GM12864 (cell line): ENCODE data around the gene PAK3.

Experiments used
- DNase-seq: peaks from one replicate; pipeline ENCODE4 v3.0.0-alpha.2; 2011; ENCODE audit warnings: low read depth
- H3K4me3 ChIP-seq: 2 replicates; pipeline ENCODE4 v1.5.1; 2011; ENCODE audit warnings: mild to moderate bottlenecking, low read depth, low read length, control low read depth
- CTCF ChIP-seq: IDR thresholded peaks from 2 replicates; pipeline ENCODE4 v1.5.1; 2011; ENCODE audit warnings: low read depth, mild to moderate bottlenecking, moderate library complexity, low read length, control low read depth, inconsistent platforms; ENCODE audit errors: missing control alignments

Gene PAK3

GRCh38 chrX:111095974-111096895 lies at the start of gene PAK3:
Gene PAK3, plus strand, starts transcription at chrX:111096191. Its CDS starts 26,913 bp downstream, at chrX:111123104.
- TF ChIP-seq CTCF: no peak
- H3K4me3 ChIP-seq: peak within 1 kb of the TSS; percentile 27
- no peak for DNase-seq

GRCh38 chrX:111047575-111047974 lies 48.4 kb upstream of the PAK3 start:
- DNase-seq: no peak
- no peak for TF ChIP-seq CTCF

GRCh38 chrX:111052478-111052877 lies 43.5 kb upstream of the PAK3 start:
- no peak for TF ChIP-seq CTCF
- DNase-seq: no peak
- H3K4me3 ChIP-seq: no peak overlapping the region

More at GRCh38 chrX:111047575-111047974, 48.4 kb upstream of the PAK3 start:
- no peak overlapping the region for H3K4me3 ChIP-seq

DNA sequence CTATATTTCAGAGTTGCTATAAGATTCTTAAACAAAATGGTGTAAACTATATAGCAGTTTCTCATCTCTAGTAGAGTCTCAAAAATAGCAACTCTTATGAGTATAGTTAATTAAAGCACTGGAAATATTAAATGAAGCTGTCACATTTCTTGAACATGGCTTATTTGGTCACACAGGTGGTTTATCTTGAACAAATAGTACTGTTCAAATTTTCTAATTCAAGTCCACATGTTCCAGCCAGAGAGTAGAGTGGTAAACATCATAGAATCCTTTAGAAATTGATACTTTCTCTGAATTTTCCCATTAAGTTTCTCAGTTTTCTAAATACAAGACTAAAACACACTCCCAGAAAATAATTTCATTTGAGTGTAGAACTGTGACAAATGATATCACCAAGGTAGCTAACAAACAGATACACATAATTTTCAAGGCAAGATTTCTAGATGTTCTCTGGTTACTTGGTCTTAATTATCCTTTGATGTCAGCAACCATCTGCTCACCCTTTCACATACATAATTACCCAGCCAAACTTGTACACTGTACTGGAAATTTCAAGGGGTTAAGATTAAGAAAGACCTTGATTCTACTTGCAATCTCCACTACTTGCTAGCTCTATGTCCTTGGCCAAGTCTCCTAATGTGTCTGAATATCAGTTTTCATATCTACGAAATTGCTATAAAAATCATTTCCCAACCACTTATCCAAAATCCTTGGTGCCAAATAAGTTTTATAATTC lies 24.3 kb upstream of the PAK3 start:
- TF ChIP-seq CTCF: no peak
- DNase-seq: no peak
- H3K4me3 ChIP-seq: no peak overlapping the region

DNA sequence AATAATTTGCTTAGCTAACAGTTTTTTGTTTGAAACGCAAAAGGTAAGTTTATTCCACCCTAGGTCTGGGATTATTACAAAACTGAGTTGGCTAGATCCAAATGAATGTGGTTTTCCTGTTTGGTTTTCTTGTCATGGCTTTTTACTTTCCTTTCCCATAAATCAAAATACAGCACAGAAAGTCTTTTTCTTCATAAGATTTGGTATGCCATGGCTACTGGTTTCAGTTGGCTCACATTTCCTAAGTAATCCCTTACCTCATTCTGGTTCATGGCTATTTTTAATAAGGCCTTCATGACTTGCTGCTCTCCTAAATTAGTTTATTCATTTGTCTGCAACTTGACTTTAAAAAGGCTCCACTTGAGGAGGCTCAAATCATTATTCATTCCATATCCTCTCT lies 12.9 kb upstream of the PAK3 start:
- TF ChIP-seq CTCF: no peak
- DNase-seq: no peak
- no peak overlapping the region for H3K4me3 ChIP-seq

DNA sequence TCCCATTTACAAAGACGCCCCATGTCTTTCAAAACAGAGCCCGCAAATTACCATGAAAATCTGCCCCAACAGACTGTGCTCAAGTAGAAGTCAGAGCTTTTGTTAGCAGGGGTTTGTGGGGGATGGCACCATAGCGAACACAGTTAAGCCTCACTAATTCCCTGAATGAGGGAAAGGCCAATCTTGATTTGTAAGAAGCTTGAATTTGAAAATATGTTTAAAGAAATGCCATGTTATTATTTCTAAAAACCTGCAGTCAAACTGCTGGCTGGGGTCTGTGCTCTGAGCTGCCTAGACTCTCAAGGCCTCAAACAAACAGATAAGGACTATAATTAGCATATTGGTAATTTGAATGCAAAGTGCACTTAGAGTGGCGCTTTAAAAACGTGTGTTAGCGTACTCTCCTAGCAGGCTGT lies 9.4 kb upstream of the PAK3 start:
- no peak for TF ChIP-seq CTCF
- no peak for DNase-seq
- H3K4me3 ChIP-seq: no peak overlapping the region
